NCI-H345 (cell line): ENCODE data around the gene GPR171.
A peak's percentile ranks its signal among the peaks of the same experiment; 100 is the strongest.
"Not testable (repeated sequence)": the region's sequence is repeated elsewhere in the genome, so short reads cannot be mapped to it uniquely, and the experiment has no call there.

Experiments
- DNase-seq: peaks from one replicate; lab custom pipeline; 2025; lab: John Stamatoyannopoulos, UW

The GPR171 gene, protein sequence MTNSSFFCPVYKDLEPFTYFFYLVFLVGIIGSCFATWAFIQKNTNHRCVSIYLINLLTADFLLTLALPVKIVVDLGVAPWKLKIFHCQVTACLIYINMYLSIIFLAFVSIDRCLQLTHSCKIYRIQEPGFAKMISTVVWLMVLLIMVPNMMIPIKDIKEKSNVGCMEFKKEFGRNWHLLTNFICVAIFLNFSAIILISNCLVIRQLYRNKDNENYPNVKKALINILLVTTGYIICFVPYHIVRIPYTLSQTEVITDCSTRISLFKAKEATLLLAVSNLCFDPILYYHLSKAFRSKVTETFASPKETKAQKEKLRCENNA

GRCh38 chr3:151203051-151203420 lies at the start of gene GPR171:
Gene GPR171, minus strand, starts transcription at chr3:151203216. Its CDS starts 3,830 bp downstream, at chr3:151199386.
- no peak for DNase-seq

- no peak for DNase-seq
Measured at GRCh38 chr3:151248772-151249337, 45.8 kb upstream of the GPR171 start.

- DNase-seq: not testable (repeated sequence)
Measured at GRCh38 chr3:151242006-151242405, 39.0 kb upstream of the GPR171 start.

DNA sequence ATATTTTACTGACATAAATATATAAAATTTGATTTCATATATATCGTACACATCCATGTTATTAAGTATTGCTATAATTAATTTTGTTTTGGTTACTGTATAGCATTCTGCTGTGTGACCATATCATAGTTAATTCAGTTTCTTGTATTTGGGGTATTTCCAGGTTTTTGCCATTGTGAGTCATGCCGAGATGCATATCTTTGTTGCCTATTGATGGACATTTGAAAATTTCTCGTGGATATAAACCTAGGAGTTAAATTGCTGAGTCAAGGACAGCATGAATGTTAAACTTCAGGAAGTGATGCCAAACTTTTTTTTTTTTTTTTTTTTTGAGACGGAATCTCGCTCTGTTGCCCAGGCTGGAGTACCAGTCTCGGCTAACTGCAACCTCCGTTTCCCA lies 33.7 kb upstream of the GPR171 start:
- DNase-seq: no peak

DNA sequence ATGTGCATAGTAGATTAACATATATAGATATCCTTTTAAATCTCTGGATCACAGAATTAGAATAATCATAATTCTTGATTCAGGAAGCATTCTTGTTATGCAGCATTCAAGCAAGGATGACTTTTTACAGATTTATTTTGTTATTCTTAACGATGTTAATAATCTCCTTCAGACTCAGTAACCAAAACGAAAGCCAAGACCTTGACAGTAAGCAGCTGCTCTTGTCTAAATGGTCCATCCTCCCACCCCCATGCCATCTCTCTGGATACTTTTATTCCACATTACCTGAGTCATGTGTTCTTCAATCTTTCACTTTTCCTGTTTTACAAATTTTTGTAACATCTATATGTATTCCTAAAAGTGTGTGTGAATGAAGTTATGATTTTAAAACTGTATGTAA lies 33.3 kb upstream of the GPR171 start:
- DNase-seq: no peak

GRCh38 chr3:151234825-151235224 lies 31.8 kb upstream of the GPR171 start:
- DNase-seq: no peak

DNA sequence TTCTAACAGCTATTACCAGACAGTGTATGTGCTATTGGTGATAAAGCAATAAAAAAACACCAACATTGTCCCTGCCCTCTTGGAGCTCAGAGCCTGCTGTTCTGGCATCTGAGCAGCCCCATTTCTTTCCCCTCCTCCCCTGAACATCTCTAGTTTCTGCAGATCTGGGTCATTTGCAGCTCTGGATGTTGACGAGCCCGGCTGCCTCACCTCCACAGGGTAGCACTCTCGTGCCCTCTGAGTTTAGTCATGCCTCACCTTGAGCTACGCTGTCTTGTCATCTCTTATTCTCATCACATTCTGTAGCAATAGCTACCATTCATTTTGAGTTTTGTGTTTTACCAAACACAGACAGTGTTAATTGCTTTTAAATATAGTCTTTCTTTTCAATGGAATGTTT lies 30.0 kb upstream of the GPR171 start:
- no peak for DNase-seq

GRCh38 chr3:151232403-151232802 lies 29.4 kb upstream of the GPR171 start:
- not testable (repeated sequence) for DNase-seq

- DNase-seq: no peak
Measured at GRCh38 chr3:151230646-151231045, 27.6 kb upstream of the GPR171 start.

DNA sequence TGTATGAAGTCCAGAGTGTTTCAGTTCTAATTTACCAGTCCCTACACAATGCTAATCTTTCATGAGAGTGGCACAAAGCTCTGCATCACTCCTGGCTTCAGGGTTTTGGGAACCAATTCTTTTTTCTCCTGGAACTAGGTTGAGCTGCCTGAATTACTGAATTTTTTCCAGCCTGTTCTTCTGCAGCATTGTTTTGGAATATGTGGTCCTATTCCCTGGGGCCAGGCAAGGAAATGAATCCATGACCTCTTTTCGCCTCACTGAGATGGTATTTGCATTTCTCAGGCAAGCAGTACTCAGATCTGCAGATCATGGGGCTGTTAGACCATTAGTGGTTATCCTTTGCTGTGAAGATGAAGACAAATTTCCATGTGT lies 25.6 kb upstream of the GPR171 start:
- DNase-seq: no peak

DNA sequence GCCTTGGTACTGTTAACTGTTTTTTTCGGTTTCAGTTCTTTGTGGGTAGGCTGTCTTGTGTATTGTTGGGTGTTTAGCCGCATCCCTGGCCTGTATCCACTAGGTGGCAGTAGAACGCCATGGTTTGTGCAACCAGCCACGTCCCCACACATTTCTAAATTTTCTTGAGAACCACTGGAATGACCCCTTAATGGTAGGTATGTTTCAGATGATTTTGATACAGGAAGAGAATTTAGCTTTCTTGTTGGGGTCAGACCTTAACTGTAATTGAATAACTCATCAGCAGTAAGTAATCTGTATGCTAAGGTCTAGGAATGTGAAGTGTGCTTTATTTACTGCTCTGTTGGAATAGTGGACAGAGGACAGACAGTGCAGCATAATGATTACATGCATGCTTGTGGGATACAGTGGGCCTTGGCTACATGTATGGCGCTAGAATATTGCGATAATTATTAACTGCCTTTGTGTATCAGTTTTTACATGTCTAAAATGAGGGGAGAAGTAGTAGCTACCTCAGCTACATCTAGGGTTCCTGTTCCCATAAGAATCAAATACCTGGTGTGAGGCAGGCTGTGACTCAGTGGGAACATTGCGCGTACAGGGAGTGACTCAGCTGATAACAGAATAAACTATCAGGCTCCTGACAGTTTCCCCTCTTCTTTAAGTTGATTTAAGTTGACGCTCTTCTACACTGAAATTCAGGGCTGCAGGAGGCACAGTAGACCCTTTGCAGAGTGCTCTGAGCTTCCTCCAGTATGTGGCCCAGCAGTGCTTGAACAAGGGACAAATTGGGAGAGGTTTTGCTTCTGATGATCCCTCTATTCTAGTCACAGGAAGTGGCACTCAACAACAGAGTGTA lies 25.0 kb upstream of the GPR171 start:
- peak; percentile 48 for DNase-seq

DNA sequence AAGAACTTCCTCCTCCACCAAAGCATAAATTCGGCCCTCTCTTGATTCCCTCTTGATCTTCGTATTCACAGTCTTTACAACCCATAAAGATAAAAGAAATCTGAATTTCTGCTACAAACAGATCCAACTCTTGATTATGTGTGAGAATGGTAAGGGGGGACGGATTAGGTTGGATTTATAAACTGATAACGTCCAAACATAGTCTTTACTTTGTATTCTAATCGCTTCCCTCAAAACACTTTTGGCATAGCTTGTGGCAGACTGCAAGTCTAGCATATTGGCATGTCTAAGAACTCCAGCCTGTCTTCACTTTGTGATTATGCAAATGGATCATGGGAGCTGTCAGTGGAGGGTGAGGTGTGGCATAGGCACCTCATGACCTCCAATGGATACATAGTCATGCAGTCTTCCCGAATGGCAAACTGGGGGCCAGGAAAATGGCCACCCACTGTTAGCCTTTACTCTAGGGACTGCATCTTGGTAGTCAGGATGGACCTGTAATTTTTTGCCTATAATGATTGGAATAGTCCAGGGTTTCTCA lies 24.3 kb upstream of the GPR171 start:
- DNase-seq: no peak

- no peak for DNase-seq
Measured at GRCh38 chr3:151226825-151227224, 23.8 kb upstream of the GPR171 start.

DNA sequence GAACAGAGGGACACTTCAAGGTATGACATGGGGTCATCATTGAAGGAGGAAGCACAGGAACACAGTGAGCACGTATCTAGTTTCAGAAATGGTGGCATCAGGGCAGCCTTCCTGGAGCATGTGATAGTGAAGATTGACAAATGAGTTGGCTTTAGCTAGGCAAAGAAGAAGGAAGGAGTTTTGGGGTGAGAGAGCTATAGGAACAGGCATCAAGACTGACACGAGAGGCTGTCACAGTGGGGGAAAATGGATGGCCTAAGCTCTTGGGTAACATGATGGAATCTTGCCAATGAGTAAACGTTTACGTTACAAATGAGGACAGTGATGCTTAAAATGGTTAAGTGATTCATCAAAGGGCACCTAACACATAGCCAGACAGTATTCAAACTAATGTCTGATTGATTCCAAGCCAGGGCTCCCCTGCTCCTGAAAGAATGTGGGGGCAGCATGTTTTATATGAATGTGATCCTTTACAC lies 23.1 kb upstream of the GPR171 start:
- peak; percentile 8 for DNase-seq

DNA sequence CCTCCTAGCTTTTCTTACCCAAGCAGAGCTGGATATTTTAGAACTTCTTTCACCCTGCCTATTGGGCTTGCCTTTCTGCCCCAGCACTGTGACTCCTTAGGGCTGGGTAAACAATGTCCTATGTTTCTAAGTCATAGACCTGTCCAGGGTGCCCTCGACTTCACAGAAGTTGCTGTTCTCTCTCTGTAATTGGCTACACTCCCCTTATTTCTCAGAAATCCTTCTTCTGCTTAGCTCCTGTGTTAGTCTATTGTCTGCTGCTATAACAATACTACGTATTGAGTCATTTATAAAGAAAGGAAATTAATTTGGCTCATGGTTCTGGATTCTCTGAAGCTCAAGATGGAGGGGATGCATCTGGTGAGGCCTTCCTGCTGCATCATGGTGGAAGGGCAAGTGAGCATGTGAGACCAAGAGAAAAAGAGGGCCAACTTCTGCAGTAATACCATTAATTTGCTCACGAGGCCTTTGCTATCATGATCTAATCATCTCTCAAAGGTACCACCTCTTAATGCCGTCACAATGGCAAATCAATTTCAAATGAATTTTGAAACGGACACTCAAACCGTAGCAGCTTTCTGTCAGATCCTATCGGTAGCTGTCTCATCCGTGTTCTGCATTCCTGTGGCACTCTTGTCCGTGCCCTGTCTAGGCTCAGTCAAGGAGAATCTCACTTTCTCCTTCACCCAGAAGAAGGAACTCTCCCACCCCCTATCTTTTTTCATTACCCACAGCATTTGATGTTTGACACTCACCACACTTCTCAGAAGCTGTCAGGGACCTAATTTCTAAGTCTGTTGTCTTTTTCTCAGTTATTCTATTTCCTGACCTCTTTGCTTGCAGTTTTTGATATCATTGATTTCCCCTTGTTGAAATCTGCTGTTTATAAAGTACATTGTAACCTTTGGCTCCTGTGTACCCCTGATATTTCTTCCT lies 22.3 kb upstream of the GPR171 start:
- DNase-seq: no peak

GRCh38 chr3:151224268-151224866 lies 21.4 kb upstream of the GPR171 start:
- no peak for DNase-seq

DNA sequence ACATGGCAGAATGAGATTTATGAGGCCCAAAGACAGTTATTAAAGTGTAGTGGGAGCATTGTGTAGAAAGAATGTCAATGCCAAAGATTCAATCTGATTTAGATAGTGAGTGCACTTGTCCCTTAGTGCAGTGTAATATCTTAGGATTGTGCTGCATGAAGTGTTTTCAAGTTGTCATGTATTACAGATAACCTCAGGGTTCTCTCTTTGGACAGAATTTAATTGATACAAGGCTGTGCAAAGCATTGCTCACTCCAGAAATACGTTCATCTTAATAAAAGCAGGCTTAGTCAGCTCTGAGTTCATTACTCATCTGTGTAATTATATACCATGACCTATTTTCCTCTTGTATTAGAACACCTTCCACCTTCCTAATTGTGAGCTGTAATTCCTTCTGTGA lies 16.0 kb upstream of the GPR171 start:
- DNase-seq: no peak

- DNase-seq: no peak
Measured at GRCh38 chr3:151218136-151218535, 15.1 kb upstream of the GPR171 start.

- no peak for DNase-seq
Measured at GRCh38 chr3:151216641-151217607, 13.9 kb upstream of the GPR171 start.

GRCh38 chr3:151214459-151214858 lies 11.4 kb upstream of the GPR171 start:
- no peak for DNase-seq
